Stimulated activated CD4-positive, alpha-beta T cell treated with anti-CD3 and anti-CD28 coated beads, Interleukin-2, amount 100 ng/mL, for 48 hours (primary cell): ENCODE results near the gene TMEM175.
"Not testable (repeated sequence)": the region's sequence is repeated elsewhere in the genome, so short reads cannot be mapped to it uniquely, and the experiment has no call there.

Experiments used
- DNase-seq, 2 donors: peaks; one replicate each; pipeline ENCODE4 v3.0.0-alpha.2; 2020

TMEM175 gene

GRCh38 chr4:917992-918391 is 14.3 kb upstream of the TMEM175 start:
- no peak for DNase-seq

DNA sequence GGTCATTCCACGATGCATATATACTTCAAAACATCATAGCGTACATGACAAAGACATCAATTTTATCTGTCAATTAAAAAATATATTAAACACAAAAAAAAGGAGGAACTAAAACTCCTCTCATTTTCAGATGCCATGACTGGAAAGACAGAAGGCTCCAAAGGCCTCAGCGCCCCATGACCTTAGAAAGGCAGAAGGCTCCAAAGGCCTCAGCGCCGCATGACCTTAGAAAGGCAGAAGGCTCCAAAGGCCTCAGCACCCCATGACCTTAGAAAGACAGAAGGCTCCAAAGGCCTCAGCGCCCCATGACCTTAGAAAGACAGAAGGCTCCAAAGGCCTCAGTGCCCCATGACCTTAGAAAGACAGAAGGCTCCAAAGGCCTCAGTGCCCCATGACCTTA is 13.7 kb upstream of the TMEM175 start:
- not testable (repeated sequence) for DNase-seq

GRCh38 chr4:919004-919680 is 13.1 kb upstream of the TMEM175 start:
- not testable (repeated sequence) for DNase-seq

DNA sequence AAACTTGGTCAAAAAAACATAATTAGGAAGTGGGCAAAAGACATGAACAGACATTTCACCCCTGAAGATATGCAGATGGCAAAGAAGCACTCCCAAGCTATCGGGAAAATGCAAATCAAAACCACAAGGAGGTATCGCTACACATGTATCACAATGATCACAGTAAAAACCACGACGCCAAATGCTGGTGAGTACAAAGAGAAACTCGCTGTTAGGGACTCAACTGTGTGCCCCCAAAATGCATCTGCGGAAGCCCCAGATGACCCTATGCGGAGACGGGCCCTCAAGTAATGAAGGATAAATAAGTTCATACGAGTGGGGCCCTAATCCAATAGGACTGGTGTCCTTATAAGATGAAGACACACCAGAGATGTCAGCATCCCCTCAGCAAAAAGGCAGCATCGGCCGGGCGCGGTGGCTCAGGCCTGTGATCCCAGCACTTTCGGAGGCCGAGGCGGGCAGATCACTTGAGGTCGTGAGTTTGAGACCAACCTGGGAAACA is 10.4 kb upstream of the TMEM175 start:
- no peak for DNase-seq

- DNase-seq: no peak
Measured at GRCh38 chr4:924107-925096, 7.9 kb upstream of the TMEM175 start.

- DNase-seq: no peak
Measured at GRCh38 chr4:925171-925570, 7.1 kb upstream of the TMEM175 start.

- DNase-seq: no peak
Measured at GRCh38 chr4:925771-926500, 6.3 kb upstream of the TMEM175 start.

GRCh38 chr4:926538-926937 is 5.7 kb upstream of the TMEM175 start:
- DNase-seq: no peak

DNA sequence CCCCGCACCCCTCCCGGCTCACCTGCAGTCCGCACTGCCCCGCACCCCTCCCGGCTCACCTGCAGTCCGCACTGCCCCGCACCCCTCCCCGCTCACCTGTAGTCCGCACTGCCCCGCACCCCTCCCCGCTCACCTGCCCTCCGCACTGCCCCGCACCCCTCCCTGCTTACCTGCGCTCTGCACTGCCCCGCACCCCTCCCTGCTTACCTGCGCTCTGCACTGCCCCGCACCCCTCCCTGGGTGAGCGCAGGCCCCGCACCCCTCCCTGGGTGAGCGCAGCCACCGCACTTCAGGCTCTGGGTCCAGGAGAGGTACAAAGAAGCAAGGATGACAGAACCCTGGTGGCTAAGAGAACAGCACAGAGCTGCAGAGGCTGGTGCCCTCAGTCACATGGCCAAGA is 4.7 kb upstream of the TMEM175 start:
- not testable (repeated sequence) for DNase-seq

GRCh38 chr4:929096-929765 is 3.0 kb upstream of the TMEM175 start:
- no peak for DNase-seq

GRCh38 chr4:930028-930551 is 2.2 kb upstream of the TMEM175 start:
- DNase-seq: no peak

GRCh38 chr4:930827-931193 is 1.4 kb upstream of the TMEM175 start:
- no peak for DNase-seq

DNA sequence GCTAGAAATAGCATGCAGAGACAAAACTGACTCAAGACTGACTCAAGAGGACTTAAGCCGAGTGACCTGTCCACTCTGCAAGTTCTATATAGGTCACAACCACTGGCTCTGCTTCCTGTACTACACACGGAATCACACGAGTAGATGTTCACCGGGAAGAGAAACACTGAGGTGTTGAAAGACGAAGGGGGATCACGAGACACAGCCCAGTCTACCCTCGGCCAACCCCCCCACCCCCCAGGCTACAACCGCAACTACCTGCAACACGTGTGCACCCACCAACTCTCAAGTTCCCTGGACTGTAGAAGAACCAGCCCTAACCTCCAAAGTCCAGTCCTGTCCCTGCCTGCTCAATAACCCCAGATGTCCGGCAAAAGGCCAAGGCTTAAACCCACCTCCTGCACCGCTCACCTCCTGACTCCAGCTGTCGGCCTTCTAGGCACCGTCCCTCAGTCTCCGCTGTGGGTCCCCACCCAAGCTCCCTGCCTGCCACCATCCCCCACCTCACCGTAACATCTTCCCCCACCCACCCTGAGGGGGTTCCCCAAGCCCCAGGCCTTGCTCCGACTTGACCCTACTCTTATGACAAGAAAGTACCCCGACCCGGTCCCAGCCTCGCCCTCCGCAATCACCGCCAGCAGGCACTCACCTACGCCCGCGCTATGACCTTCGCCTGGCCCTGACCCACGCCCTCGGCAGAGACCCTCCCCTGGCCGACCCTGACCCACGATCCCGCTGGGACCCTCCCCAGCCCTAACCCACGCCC is 883 bp upstream of the TMEM175 start:
- no peak for DNase-seq

DNA sequence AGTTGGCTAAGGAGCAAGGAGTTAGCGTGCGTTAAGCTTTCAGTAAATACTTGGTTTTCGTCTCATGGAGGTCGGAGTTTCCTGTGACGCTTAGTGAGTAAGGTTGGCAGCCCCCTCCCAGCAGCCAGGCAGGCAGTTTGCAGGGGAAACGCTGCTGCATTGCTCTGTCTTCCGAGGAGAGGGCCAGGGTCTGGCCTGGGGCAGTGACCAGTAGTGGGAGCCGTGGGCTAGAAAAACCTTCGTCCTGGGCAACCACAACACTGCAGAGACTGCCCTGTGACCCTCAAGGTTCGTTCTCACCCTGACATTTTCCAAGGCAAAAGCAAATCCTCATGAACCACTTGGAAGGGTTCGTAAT is 432 bp downstream of the TMEM175 start:
- no peak for DNase-seq

- not testable (repeated sequence) for DNase-seq
Measured at GRCh38 chr4:939508-939907, 7.2 kb downstream of the TMEM175 start.

- no peak for DNase-seq
Measured at GRCh38 chr4:945274-946102, 13.2 kb downstream of the TMEM175 start.

GRCh38 chr4:946103-946450 is 13.8 kb downstream of the TMEM175 start:
- no peak for DNase-seq

DNA sequence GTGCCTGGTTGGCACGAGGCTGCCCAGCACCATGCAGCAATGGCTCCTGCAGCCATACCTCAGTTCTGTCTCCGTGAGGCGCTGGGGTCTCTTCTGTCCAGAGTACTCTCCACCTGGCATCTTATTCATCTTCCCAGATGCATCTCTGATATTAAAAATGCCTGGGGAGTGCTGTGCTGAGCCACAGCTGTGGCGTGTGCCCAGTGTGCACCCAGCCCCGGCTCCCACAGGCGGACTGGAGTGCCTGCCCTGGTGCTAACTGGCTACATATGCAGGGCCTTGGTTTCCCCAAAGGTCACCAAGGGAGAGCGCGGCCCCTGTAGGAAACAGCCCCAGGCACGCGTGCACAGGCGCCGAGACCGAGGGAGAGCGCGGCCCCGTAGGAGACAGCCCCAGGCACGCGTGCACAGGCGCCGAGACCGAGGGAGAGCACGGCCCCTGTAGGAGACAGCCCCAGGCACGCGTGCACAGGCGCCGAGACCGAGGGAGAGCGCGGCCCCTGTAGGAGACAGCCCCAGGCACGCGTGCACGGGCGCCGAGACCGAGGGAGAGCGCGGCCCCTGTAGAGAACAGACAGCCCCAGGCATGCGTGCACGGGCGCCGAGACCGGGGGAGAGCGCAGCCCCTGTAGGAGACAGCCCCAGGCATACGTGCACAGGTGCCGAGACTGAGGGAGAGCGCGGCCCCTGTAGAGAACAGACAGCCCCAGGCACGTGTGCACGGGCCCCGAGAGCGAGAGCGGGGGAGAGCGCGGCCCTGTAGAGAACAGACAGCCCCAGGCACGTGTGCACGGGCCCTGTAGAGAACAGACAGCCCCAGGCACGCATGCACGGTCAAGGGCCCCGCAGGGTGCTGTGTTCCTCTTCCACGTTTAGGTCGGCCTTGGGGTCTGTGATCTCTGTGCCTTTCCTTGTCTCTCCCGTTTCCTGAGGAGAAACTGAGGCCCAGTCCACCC is 14.5 kb downstream of the TMEM175 start:
- DNase-seq: no peak

DNA sequence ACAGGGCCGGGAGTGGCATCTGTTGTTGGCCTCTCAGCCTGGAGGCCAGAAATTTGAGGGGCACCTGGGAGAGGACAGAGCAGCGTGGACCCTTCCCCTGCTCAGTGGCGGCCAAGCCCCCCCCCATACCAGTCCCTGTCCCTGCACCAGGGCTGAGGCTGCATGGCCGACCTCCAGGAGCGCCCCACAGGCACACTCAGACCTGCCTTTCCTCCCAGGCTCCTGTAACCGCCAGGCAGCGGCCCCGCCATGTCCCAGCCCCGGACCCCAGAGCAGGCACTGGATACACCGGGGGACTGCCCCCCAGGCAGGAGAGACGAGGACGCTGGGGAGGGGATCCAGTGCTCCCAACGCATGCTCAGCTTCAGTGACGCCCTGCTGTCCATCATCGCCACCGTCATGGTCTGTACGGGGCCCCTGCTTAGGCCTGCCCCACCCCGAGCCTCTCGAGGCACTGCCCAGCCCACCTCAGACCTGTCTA is 15.3 kb downstream of the TMEM175 start:
- DNase-seq: no peak
